Renal cortex interstitium (tissue), 11 donors: Measurements from ENCODE around the gene MTHFD2L. TPM values are rescaled to one million over a fixed set of nuclear protein-coding genes. Genes with fewer than 3 reads are reported as not detected.

Experiments
- DNase-seq, 11 donors: peaks; one replicate each; pipeline ENCODE4 v3.0.0-alpha.2; 2013; ENCODE audit warnings: low read depth in 9 of 11, low spot score in 4 of 11; ENCODE audit errors: extremely low read depth in 1 of 11
- polyA plus RNA-seq, 3 donors: library from polyadenylated mRNA; unstranded; fragments of 120-200 nt; gene quantifications; one replicate each; pipeline ENCODE4 v1.2.1, GENCODE V29; 2013; ENCODE audit not compliant: insufficient read length in 3 of 3

The MTHFD2L gene
- polyA plus RNA-seq, 3 donors = 22.0 to 26.7 (median 24.4) TPM

DNA sequence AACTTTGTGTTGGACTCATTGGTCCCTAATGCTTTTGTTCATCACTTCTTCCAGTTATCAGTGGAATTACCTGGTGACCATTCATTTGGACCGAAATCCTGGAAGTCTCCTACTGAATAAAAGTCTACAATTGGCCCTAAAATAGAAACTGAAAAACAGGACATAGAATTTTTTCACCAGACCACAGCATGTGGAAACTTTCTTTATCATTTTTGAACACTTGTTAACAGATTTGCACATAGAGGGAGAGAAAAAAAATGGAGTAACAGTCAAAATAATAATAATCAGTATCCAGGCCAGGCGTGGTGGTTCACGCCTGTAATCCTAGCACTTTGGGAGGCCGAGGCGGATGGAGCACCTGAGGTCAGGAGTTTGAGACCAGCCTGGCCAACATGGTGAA lies 157.5 kb downstream of the MTHFD2L start:
- DNase-seq = no peak

DNA sequence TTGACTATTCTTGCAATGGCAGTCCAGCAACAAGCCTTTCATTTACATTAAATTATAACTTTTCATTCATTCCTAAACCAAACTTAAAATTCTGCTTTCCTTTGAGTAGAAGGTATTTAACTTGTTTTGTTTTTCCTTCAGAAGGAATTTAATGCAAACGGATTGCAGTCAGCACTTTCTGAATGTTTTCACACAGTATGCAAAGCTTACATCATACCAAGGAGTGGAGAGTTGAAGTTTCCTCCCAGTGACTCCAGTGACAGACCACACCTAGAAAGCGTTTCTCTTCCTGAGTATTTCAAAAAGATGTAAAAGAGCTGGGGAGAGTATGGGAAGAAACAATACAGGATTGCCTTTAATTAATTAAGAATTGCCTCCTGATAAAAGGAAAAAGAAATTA lies 158.5 kb downstream of the MTHFD2L start:
- DNase-seq = no peak

GRCh38 chr4:74317616-74318246 lies 159.8 kb downstream of the MTHFD2L start:
- DNase-seq = no peak

DNA sequence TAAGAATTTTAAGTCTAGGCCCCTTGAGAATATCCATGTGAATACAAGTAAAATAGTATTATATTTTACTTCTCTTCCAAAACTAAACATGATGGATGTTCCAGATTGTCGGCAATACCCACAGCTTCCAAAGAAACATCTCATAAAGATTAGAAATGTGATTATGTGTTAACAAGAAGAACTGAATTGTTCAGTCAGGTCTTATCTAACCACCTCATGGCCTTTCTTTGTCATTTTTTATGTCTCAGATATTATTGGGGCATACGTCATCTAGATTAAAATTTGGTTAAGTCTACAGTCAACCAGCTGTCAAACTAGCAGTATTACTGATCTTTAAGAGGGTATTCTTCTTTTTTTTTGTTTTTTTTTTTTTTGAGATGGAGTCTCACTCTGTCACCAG lies 160.4 kb downstream of the MTHFD2L start:
- DNase-seq = no peak

DNA sequence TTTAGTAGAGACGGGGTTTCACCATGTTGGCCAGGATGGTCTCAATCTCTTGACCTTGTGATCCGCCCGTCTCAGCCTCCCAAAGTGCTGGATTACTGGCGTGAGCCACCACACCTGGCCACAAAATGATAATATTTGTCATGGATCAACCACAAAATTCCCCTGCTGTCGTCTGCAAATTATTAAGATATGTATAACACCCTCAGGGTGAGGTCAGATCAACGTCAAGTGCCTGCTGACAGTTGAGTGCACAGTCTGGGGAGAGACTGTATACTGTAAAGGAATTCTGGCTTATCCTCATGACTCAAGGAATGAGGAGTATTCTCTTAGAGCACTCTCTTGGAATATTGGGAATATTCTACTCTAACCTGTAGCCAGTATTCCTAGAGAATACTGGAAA lies 161.6 kb downstream of the MTHFD2L start:
- DNase-seq = no peak

DNA sequence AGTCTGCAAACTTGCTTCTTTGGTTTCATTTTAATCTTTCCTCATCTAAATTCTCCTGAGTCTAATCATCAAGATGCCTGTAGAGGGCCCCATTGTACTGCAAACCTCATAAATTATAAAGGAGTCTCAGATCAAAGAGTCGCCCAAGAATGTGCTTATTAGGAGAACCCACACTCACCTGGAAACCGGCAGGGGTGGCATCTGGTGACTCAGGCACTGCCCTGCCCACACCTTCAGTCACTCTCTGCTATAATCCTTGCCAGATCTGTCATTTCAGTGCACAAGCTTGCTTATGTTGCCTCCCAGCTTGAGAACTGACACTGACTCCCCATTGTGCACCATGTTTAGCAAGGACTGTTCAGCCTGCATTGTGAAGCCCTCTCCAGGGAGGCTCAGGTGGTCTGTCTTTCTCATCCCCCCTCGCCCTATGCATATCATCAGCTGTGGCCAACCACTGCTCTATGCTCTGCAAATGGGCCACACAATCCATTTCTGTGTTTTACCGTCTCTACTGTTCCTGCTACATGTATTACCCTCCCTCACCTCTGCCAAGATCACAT lies 162.7 kb downstream of the MTHFD2L start:
- DNase-seq = peak in 10 of 11 donors; percentile 9 to 55 (median 24)

GRCh38 chr4:74322301-74322700 lies 164.4 kb downstream of the MTHFD2L start:
- DNase-seq = no peak

DNA sequence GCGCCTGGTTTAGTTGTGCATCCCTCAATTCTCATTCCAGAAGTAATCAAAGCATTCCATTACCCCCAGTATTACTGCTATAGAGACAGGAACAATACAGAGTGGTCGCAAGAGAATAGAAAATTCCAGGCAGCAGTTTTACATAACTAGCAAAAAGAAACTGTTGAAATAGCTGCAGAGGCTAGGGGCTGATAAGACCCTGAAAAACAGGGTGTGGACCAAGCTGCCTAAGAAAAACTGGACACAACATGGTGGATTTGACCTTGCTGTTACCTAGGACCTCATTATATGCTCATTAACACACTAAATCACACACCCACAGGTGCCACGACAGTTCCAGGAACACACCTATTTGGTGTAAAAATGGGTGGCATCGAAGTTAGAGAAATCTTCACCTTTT lies 165.7 kb downstream of the MTHFD2L start:
- DNase-seq = no peak

GRCh38 chr4:74324262-74324661 lies 166.3 kb downstream of the MTHFD2L start:
- DNase-seq = no peak

- DNase-seq = no peak
Observed at GRCh38 chr4:74325886-74326285, 168.0 kb downstream of the MTHFD2L start.

DNA sequence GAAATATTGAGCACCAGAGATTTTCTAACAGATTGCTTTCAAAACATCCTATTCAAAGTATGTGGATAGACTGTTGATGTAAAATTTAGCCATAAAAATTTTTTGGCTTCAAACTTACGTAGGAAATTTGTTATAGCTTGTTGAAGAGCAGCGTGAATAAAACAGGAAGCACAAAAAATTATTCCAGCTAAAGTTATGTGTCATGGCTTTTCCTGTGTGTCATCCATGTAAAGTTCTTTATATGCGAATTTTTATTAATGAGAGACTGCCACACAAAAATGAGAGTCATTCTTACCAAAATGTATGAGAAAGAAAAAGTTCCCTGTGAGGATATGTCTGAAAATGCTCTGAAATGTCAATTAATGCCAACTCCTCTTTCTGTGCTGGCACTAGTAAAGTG lies 169.8 kb downstream of the MTHFD2L start:
- no peak for DNase-seq

DNA sequence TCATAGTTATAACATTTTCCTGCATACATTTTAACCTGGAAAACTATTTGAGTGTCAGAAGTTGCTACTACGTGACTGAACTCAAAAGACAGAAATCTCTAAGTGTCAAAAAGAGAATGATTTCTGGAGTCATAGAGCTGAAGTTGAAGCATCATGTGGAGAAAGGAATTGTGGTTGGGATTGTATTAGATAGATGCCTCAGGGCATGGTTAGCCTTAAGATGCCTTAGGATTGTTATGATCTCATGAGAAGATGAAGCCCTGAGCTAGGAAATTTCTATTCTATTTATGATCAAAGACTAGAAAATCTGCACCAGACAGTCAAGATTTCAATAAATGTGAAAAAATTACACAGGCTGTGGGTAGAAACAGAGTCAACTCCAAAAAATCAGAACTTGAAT lies 170.6 kb downstream of the MTHFD2L start:
- DNase-seq = no peak

GRCh38 chr4:74329307-74329706 lies 171.4 kb downstream of the MTHFD2L start:
- DNase-seq = no peak

GRCh38 chr4:74330295-74330750 lies 172.4 kb downstream of the MTHFD2L start:
- DNase-seq = no peak

GRCh38 chr4:74331252-74331651 lies 173.3 kb downstream of the MTHFD2L start:
- DNase-seq = no peak

GRCh38 chr4:74331944-74332343 lies 174.0 kb downstream of the MTHFD2L start:
- no peak for DNase-seq

GRCh38 chr4:74334636-74335035 lies 176.7 kb downstream of the MTHFD2L start:
- DNase-seq = no peak

GRCh38 chr4:74335341-74336021 lies 177.6 kb downstream of the MTHFD2L start:
- no peak for DNase-seq

DNA sequence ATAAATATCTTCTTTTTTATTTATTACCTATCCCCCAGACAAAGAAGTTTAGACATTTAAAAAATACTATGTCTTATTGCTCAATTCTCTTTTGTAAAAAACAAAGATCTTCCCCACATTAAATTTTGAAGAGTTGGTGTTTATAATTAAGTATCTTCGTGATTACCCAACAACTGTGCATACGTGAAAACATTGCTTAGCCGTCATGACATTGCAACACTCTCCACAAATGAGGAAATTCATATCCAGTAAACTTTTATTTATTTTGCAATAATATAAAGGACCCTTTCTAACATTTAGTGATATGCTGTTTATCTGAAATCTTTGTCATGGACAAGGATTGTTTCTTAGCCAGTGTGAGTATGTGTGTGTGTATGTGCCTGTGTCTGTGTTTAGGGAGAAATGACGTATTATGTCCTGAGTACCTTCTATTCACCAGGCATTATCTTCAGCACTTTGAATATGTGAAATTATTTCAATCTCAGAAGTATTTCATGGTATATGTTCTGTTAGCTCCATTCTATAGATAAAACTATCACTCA lies 180.9 kb downstream of the MTHFD2L start:
- no peak for DNase-seq

GRCh38 chr4:74339501-74339900 lies 181.6 kb downstream of the MTHFD2L start:
- no peak for DNase-seq
